HG03571 (cell line): ENCODE measurements around the gene HOXC4.
A peak's percentile ranks its signal among the peaks of the same experiment; 100 is the strongest.
"Not testable (repeated sequence)": the region's sequence is repeated elsewhere in the genome, so short reads cannot be mapped to it uniquely, and the experiment has no call there.

ENCODE experiments used
- ATAC-seq: cut with Tn5 transposase; IDR thresholded peaks from one replicate; pipeline ENCODE4 v1.9.1; 2021; ENCODE audit not compliant: unreplicated experiment

HOXC4 gene

GRCh38 chr12:54053003-54053750 is 458 bp upstream of the HOXC4 start:
- ATAC-seq, result peak; percentile 70

DNA sequence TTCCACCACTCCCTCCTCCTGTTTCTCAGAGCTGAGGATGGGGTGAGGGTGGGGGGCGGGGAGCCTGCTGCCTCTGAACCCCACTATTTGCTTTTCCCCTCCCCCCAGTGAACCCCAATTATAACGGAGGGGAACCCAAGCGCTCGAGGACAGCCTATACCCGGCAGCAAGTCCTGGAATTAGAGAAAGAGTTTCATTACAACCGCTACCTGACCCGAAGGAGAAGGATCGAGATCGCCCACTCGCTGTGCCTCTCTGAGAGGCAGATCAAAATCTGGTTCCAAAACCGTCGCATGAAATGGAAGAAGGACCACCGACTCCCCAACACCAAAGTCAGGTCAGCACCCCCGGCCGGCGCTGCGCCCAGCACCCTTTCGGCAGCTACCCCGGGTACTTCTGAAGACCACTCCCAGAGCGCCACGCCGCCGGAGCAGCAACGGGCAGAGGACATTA is 1.1 kb downstream of the HOXC4 start:
- no peak for ATAC-seq

DNA sequence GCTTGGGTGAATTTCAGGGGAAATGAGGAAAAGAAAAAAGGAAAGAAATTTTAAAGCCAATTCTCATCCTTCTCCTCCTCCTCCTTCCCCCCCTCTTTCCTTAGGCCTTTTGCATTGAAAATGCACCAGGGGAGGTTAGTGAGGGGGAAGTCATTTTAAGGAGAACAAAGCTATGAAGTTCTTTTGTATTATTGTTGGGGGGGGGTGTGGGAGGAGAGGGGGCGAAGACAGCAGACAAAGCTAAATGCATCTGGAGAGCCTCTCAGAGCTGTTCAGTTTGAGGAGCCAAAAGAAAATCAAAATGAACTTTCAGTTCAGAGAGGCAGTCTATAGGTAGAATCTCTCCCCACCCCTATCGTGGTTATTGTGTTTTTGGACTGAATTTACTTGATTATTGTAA is 1.9 kb downstream of the HOXC4 start:
- ATAC-seq, result no peak

DNA sequence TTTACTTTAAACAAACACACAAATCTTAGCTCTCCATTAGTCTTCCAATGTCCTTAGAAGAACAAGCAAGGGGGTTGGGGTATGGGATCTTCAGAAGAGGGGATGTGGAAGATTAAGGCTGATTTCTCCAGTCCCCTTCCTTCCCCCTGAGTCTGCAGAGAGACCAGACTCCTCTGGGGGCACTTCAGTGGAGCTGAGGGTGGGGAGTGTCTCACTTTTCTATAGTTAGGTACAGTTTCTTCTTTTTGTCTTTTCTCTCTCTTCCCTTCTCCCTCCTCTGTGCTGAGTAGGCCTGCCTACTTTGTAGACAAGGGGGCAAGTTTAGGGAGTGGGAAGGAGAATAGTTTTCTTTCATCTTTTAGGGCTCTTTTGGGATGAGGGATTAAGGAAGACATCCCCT is 2.5 kb downstream of the HOXC4 start:
- ATAC-seq, result no peak

- ATAC-seq, result no peak
Observed at GRCh38 chr12:54058128-54058768, 4.6 kb downstream of the HOXC4 start.

DNA sequence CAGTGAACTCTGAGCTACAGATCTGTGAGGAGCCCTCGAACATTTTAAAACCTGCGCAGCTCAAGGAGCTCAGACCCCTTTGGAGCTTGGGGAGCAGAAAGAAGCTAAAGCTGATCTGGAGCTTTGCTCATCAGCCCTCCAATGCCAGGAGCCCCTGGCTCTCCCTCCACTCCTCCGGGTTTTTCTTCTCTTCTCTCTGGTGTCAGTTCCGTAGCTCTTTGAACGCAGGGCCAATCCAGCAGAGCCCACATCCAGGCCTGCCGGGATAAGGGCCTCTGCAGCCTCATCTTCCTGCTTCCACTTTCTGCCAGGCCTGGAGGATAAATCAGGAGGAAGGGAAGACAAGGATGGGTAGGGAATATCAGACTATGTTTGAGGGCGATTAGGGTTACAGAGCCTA is 6.0 kb downstream of the HOXC4 start:
- ATAC-seq, result no peak

- ATAC-seq, result no peak
Observed at GRCh38 chr12:54060174-54060974, 6.7 kb downstream of the HOXC4 start.

DNA sequence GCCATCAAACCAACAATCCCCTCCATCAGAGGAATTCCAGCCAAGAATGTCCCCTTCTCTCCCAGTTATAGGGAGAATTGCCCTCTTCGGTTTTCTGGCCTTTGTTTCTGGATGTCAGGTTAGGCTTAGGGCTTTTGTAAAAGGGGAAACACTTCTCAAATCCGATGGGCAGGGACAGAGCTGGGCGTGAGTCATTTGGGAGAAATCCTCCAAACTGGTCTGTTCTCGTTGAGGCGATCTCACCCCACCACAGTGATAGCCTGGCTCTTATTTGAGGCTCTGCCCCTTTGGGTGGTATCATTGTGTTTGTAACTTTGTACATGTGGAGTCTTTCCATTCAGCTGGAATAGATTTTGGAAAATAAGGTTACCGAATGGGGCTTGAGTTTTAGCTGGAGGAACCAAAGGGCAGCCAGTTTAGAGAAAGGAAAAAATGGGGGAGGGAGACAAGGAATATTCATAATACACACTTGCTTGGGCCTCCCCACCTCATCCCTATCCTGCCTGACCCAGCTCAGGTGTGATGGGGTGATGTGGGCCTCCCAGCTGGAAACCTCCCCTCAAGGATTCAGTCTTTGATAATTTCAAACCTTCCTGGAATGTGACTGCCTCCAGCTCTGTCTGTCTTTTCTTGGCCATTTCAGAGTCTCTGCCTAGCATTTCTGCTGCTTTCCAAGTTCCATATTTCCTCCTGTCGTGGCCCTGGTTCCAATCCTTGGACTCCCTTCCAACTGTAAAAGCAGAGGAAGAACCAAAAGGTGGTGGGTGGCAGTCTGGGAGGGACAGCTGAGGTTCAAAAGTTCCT is 7.5 kb downstream of the HOXC4 start:
- no peak for ATAC-seq

- no peak for ATAC-seq
Observed at GRCh38 chr12:54065677-54066076, 12.0 kb downstream of the HOXC4 start.

DNA sequence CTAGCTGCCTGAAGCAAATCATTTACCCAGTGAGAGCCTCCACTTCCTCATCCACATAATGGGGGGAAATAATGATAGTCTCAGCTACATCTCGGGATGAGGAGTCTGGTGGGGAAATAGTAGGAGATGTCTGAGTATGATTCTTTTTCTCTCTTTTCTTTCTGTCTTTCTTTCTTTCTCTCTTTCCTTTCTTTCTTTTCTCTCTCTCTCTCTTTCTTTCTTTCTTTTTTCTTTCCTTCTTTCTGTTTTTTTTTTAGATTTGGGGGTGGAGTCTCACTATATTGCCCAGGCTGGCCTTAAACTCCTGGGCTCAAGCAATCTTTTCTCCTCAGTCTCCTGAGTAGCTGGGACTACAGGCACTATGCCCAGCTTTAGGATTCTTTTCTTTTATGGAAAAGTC is 12.8 kb downstream of the HOXC4 start:
- ATAC-seq, result no peak

DNA sequence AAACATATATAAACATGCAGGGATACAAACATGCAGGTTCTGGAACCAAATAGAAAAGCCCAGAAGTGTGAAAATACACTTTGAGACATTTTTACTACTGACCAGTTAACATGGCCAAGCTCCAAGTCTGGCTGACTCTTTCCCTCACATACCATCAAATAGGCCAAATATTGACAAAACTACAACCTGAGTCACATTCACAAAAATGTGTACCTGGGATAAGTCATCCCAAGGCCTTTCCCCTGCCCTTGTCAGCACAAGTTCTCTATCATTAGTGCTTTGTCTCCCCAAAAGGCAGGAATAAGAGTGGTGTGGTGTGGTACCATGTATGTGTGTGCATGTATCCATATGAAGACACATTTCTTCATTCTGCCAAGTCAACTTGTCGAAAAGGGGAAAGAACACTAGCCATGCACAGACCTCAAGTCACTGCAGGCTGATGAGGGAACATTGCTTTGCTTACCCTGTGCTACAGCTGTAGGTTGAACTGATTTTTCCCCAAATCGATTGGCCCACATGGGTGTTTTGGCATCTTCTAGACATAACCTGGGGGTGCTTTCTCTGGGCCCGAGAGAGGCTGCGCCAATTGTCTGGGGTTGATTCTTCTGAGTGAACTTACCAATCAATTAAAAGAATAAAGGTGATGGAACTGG is 14.9 kb downstream of the HOXC4 start:
- no peak for ATAC-seq

DNA sequence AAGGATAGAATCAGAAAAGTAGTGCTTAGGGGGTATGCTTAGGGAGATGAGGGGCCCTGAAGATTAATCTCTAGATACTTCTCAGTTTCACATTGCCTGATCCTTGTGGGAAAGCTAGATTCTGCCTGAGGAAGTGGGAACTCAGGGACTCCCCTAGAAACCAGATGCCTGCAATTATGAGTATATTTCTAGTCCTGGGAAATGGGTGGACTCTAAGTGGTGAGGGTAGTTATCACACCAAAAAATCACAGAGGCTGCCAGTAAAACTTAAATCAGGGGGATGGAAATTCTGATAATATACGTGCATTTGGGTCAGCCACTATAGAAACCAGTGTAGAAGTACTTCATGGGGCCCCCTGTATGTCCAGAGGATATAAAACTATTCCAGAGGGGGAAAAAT is 18.3 kb downstream of the HOXC4 start:
- no peak for ATAC-seq

GRCh38 chr12:54074308-54074707 is 20.7 kb downstream of the HOXC4 start:
- no peak for ATAC-seq

- no peak for ATAC-seq
Observed at GRCh38 chr12:54075409-54075808, 21.8 kb downstream of the HOXC4 start.

- no peak for ATAC-seq
Observed at GRCh38 chr12:54075974-54076373, 22.3 kb downstream of the HOXC4 start.

GRCh38 chr12:54077843-54078242 is 24.2 kb downstream of the HOXC4 start:
- not testable (repeated sequence) for ATAC-seq

DNA sequence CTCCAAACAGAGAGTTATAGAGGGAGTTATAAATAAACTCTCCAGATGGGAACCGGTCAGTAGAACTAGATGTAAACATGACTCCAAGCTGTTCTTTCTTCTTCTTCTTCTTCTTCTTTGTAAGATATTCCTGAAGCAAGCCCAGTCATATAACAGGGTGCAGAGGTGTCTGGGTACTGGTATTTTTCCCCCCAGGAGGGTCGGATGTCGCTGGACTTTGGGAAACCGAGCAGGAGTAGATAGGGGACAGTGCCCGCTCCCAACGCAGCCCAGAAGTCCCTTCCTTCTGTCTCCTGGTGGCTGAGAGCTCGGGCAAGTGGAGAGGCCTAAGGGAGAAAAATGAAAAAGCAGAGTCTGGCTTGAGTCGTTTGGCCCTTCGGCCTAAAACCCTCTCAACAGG is 25.5 kb downstream of the HOXC4 start:
- not testable (repeated sequence) for ATAC-seq

GRCh38 chr12:54080008-54080924 is 26.6 kb downstream of the HOXC4 start:
- not testable (repeated sequence) for ATAC-seq

GRCh38 chr12:54081053-54081514 is 27.4 kb downstream of the HOXC4 start:
- not testable (repeated sequence) for ATAC-seq
